HEK293T (cell line): ENCODE measurements around the gene POLR2E.

Experiments
- BHLHE40 ChIP-seq: fragments of 450-650 bp; IDR thresholded peaks from 2 replicates; pipeline ENCODE4 v1.6.1; 2016; ENCODE audit warnings: mild to moderate bottlenecking, moderate library complexity, borderline replicate concordance
- CTBP1 ChIP-seq: fragments of 450-650 bp; IDR thresholded peaks from 2 replicates; pipeline ENCODE4 v1.6.1; 2016; ENCODE audit warnings: borderline replicate concordance
- ELF4 ChIP-seq: fragments of 450-650 bp; IDR thresholded peaks from 2 replicates; pipeline ENCODE4 v1.6.1; 2017; ENCODE audit warnings: antibody characterized with exemption
- FOXK2 ChIP-seq: fragments of 450-650 bp; IDR thresholded peaks from 2 replicates; pipeline ENCODE4 v1.6.1; 2016; ENCODE audit warnings: mild to moderate bottlenecking
- FOXM1 ChIP-seq: fragments of 450-650 bp; IDR thresholded peaks from 2 replicates; pipeline ENCODE4 v1.6.1; 2017; ENCODE audit warnings: mild to moderate bottlenecking, borderline replicate concordance
- HDGF ChIP-seq: fragments of 450-650 bp; IDR thresholded peaks from 2 replicates; pipeline ENCODE4 v1.6.1; 2017; ENCODE audit warnings: antibody characterized with exemption, borderline replicate concordance
- SP1 ChIP-seq: fragments of 450-650 bp; IDR thresholded peaks from 2 replicates; pipeline ENCODE4 v1.6.1; 2017
- SUZ12 ChIP-seq: fragments of 450-650 bp; IDR thresholded peaks from 2 replicates; pipeline ENCODE4 v1.6.1; 2016; ENCODE audit warnings: mild to moderate bottlenecking
- ZNF384 ChIP-seq: fragments of 450-650 bp; IDR thresholded peaks from 2 replicates; pipeline ENCODE4 v1.6.1; 2016
- TF ChIP-seq, protein P1 (sequence below): fragments of 450-650 bp; IDR thresholded peaks from 2 replicates; pipeline ENCODE4 v1.6.1; 2016

DNA sequence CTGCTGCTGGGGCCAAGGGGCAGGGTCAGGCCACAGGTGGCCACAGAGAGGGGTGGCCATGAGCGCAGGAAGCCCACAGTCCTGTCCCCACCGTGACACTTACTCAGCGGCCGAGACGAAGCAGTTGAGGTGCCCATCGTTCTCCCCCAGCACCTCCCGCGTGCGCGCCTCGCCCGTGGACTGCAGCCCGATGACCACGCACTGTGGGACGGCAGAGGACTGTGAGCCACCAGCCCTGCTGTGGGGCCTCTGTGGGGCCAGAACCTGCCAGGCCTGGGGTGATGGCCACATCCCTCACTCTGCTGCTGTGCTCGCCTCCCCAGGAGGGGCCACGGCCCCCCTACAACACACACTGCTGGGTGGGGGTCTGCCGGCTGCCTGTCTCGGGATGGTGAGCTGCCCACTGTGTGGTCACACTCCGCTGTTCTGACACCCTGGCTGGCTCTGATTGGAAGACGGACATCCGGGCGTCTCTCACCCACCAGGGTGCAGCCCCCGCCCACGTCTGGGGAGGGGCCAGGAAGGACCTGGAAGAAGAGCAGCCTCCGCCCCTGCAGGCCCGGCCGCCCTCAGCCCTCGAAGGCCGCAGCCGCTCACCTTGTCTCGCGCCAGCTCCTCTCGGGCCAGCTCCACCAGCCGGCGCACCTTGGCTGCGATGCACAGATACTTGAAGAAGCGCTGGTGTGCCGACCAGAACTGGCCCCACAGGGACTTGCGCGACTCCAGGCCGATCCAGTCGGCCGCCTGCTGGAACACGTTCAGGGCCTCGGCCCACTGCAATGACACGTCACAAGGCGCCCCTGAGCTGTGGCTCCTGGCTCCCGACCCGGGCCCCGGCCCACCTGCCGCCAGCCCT, 21.8 kb upstream of the POLR2E start:
- TF ChIP-seq, protein P1, sequence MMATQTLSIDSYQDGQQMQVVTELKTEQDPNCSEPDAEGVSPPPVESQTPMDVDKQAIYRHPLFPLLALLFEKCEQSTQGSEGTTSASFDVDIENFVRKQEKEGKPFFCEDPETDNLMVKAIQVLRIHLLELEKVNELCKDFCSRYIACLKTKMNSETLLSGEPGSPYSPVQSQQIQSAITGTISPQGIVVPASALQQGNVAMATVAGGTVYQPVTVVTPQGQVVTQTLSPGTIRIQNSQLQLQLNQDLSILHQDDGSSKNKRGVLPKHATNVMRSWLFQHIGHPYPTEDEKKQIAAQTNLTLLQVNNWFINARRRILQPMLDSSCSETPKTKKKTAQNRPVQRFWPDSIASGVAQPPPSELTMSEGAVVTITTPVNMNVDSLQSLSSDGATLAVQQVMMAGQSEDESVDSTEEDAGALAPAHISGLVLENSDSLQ, result no peak
- TF ChIP-seq SUZ12, result no peak
- TF ChIP-seq SP1, result no peak
- no peak for TF ChIP-seq FOXM1
- no peak for TF ChIP-seq FOXK2
- no peak for TF ChIP-seq CTBP1
- no peak for TF ChIP-seq ELF4
- TF ChIP-seq HDGF, result no peak
- no peak for TF ChIP-seq BHLHE40
- TF ChIP-seq ZNF384, result no peak
